KMS-11 (cell line): ENCODE results near the gene IRGC.

Source experiments
- H2AFZ ChIP-seq: fragments of 200-600 bp; sonication (generic); 2 replicates; pipeline ENCODE4 v1.6.1; 2016; ENCODE audit warnings: antibody characterized with exemption, mixed run types, low read depth
- H3K27ac ChIP-seq: fragments of 200-600 bp; sonication (generic); 2 replicates; pipeline ENCODE4 v1.6.1; 2016; ENCODE audit warnings: mild to moderate bottlenecking, mixed run types
- H3K27me3 ChIP-seq: fragments of 200-600 bp; sonication (generic); 2 replicates; pipeline ENCODE4 v1.6.1; 2017; ENCODE audit warnings: mild to moderate bottlenecking, low read depth, mixed run types, moderate library complexity; ENCODE audit not compliant: insufficient read depth
- H3K36me3 ChIP-seq: fragments of 200-600 bp; sonication (generic); 2 replicates; pipeline ENCODE4 v1.6.1; 2017; ENCODE audit warnings: mild to moderate bottlenecking, mixed run types; ENCODE audit not compliant: insufficient read depth
- H3K4me1 ChIP-seq: fragments of 200-600 bp; sonication (generic); 2 replicates; pipeline ENCODE4 v1.6.1; 2016; ENCODE audit warnings: mild to moderate bottlenecking, low read depth, mixed run types; ENCODE audit not compliant: poor library complexity, severe bottlenecking
- H3K4me2 ChIP-seq: fragments of 200-600 bp; sonication (generic); 2 replicates; pipeline ENCODE4 v1.7.0; 2016; ENCODE audit warnings: mild to moderate bottlenecking, mixed run types
- H3K4me3 ChIP-seq: fragments of 200-600 bp; sonication (generic); IDR thresholded peaks from 2 replicates; pipeline ENCODE4 v1.6.1; 2017; ENCODE audit warnings: low read depth, low read length, mixed read lengths; ENCODE audit not compliant: insufficient read depth
- H3K79me2 ChIP-seq: fragments of 200-600 bp; sonication (generic); 2 replicates; pipeline ENCODE4 v1.6.1; 2016; ENCODE audit warnings: low read depth, mixed run types; ENCODE audit not compliant: insufficient read depth
- H3K9ac ChIP-seq: fragments of 200-600 bp; sonication (generic); 2 replicates; pipeline ENCODE4 v1.6.1; 2016; ENCODE audit warnings: mild to moderate bottlenecking, mixed run types
- H4K20me1 ChIP-seq: fragments of 200-600 bp; sonication (generic); 2 replicates; pipeline ENCODE4 v1.6.1; 2016; ENCODE audit warnings: mild to moderate bottlenecking, mixed run types; ENCODE audit not compliant: insufficient read depth
- CTCF ChIP-seq: fragments of 200-600 bp; sonication (generic); conservative IDR thresholded peaks from 2 replicates; pipeline ENCODE4 v1.6.1; 2017; ENCODE audit warnings: low read depth, mild to moderate bottlenecking, antibody characterized with exemption, low read length, moderate library complexity, mixed read lengths

The IRGC gene

GRCh38 chr19:43688059-43688701 lies 27.7 kb upstream of the IRGC start:
- Histone ChIP-seq H3K36me3 (no peaks in the 10 kb centered on the region), H3K79me2 (no peaks in the 10 kb centered on the region), H3K4me2 (no peak overlapping the region), H3K4me3 (no peak overlapping the region), H3K27ac (no peak overlapping the region), H3K27me3 (no peaks in the 10 kb centered on the region), H3K4me1 (no peaks in the 10 kb centered on the region), H4K20me1 (no peaks in the 10 kb centered on the region), H3K9ac (no peak overlapping the region), H2AFZ (no peak overlapping the region)
- no peak for TF ChIP-seq CTCF

GRCh38 chr19:43690444-43690843 lies 25.4 kb upstream of the IRGC start:
- no peak for TF ChIP-seq CTCF
- H3K27ac ChIP-seq, result no peak overlapping the region
- H2AFZ ChIP-seq, result no peak overlapping the region
- H3K4me3 ChIP-seq, result no peak overlapping the region
- H3K4me1 ChIP-seq, result no peaks in the 10 kb centered on the region
- no peaks in the 10 kb centered on the region for H3K79me2 ChIP-seq
- no peaks in the 10 kb centered on the region for H4K20me1 ChIP-seq
- H3K9ac ChIP-seq, result no peak overlapping the region
- no peaks in the 10 kb centered on the region for H3K27me3 ChIP-seq
- no peak overlapping the region for H3K4me2 ChIP-seq
- H3K36me3 ChIP-seq, result no peaks in the 10 kb centered on the region

- Histone ChIP-seq H4K20me1 (no peaks in the 10 kb centered on the region), H3K4me1 (no peaks in the 10 kb centered on the region), H3K27ac (no peak overlapping the region), H2AFZ (no peak overlapping the region), H3K9ac (no peak overlapping the region), H3K4me3 (no peak overlapping the region), H3K79me2 (no peaks in the 10 kb centered on the region), H3K27me3 (no peaks in the 10 kb centered on the region), H3K4me2 (no peak overlapping the region), H3K36me3 (no peaks in the 10 kb centered on the region)
- no peak for TF ChIP-seq CTCF
Measured at GRCh38 chr19:43690890-43691289, 25.0 kb upstream of the IRGC start.

- Histone ChIP-seq H3K4me1 (no peaks in the 10 kb centered on the region), H4K20me1 (no peaks in the 10 kb centered on the region), H3K27ac (no peak overlapping the region), H3K4me3 (no peak overlapping the region), H3K79me2 (no peaks in the 10 kb centered on the region), H3K36me3 (no peaks in the 10 kb centered on the region), H2AFZ (no peak overlapping the region), H3K9ac (no peak overlapping the region), H3K27me3 (no peaks in the 10 kb centered on the region), H3K4me2 (no peak overlapping the region)
- TF ChIP-seq CTCF, result no peak
Measured at GRCh38 chr19:43691755-43692154, 24.1 kb upstream of the IRGC start.
